GM18520 (cell line): Measurements from ENCODE around the gene TTLL8.

ENCODE experiments used
- ATAC-seq: cut with Tn5 transposase; IDR thresholded peaks from one replicate; pipeline ENCODE4 v1.9.1; 2021; ENCODE audit not compliant: unreplicated experiment

Gene TTLL8

GRCh38 chr22:50022171-50022819, 35.8 kb downstream of the TTLL8 start:
- no peak for ATAC-seq

- no peak for ATAC-seq
Observed at GRCh38 chr22:50020606-50021005, 37.5 kb downstream of the TTLL8 start.

- ATAC-seq: no peak
Observed at GRCh38 chr22:50019316-50019715, 38.8 kb downstream of the TTLL8 start.

- no peak for ATAC-seq
Observed at GRCh38 chr22:50018608-50019285, 39.4 kb downstream of the TTLL8 start.

GRCh38 chr22:50017701-50018224, 40.3 kb downstream of the TTLL8 start:
- ATAC-seq: no peak

- peak; percentile 55 for ATAC-seq
Observed at GRCh38 chr22:50016988-50017700, 41.0 kb downstream of the TTLL8 start.

GRCh38 chr22:50016308-50016987, 41.6 kb downstream of the TTLL8 start:
- no peak for ATAC-seq

GRCh38 chr22:50015451-50016307, 42.4 kb downstream of the TTLL8 start:
- no peak for ATAC-seq

GRCh38 chr22:50014655-50015401, 43.3 kb downstream of the TTLL8 start:
- no peak for ATAC-seq

- ATAC-seq: no peak
Observed at GRCh38 chr22:50014053-50014501, 44.0 kb downstream of the TTLL8 start.

- ATAC-seq: no peak
Observed at GRCh38 chr22:50012211-50013181, 45.6 kb downstream of the TTLL8 start, which contains the start of gene IL17REL. IL17REL (minus strand) TSS chr22:50012765; CDS start chr22:50012646, 119 bp downstream.

- no peak for ATAC-seq
Observed at GRCh38 chr22:50011447-50012210, 46.5 kb downstream of the TTLL8 start.

- ATAC-seq: no peak
Observed at GRCh38 chr22:50010676-50011446, 47.2 kb downstream of the TTLL8 start.

- no peak for ATAC-seq
Observed at GRCh38 chr22:50009765-50010675, 48.1 kb downstream of the TTLL8 start.

GRCh38 chr22:50009251-50009650, 48.8 kb downstream of the TTLL8 start:
- no peak for ATAC-seq
